OCI-LY7 (cell line): ENCODE results near the gene CPA1. TPM values are rescaled to one million over a fixed set of nuclear protein-coding genes. Genes with fewer than 3 reads are reported as not detected.

Experiments
- BruUV-seq: library from RNA; stranded (reverse); fragments of 400-500 nt; replicated peaks from 2 replicates; lab custom pipeline; 2021; lab: Mats Ljungman, UMichigan
- CTCF ChIA-PET: fragments of 300-600 bp; sonication (Branson Sonifier 250); formaldehyde crosslinking; loops from one replicate; lab custom pipeline; 2022; ENCODE audit warnings: antibody characterized with exemption; ENCODE audit not compliant: unreplicated experiment; lab: Charles Lee
- POLR2A ChIA-PET: fragments of 300-600 bp; sonication (Branson Sonifier 250); formaldehyde crosslinking; loops from one replicate; lab custom pipeline; 2022; ENCODE audit warnings: antibody characterized with exemption; lab: Charles Lee
- DNase-seq: peaks from one replicate; pipeline ENCODE4 v3.0.0-alpha.2; 2015; ENCODE audit warnings: low spot score
- H2AFZ ChIP-seq: fragments of 200-600 bp; sonication (generic), shearing (Covaris generic); 2 replicates; pipeline ENCODE4 v1.6.1; 2014; ENCODE audit warnings: mild to moderate bottlenecking, antibody characterized with exemption, low read length, moderate library complexity
- H3K27ac ChIP-seq: fragments of 200-600 bp; sonication (generic); 2 replicates; pipeline ENCODE4 v1.5.1; 2014; ENCODE audit warnings: mixed run types, low read depth, mild to moderate bottlenecking, moderate library complexity, low read length, inconsistent platforms; ENCODE audit not compliant: poor library complexity, severe bottlenecking
- H3K36me3 ChIP-seq: fragments of 200-600 bp; sonication (generic); 2 replicates; pipeline ENCODE4 v1.6.1; 2014; ENCODE audit warnings: mild to moderate bottlenecking, antibody characterized with exemption, low read length, moderate library complexity, mixed read lengths; ENCODE audit not compliant: insufficient read depth
- H3K4me1 ChIP-seq: fragments of 200-600 bp; sonication (generic); 2 replicates; pipeline ENCODE4 v1.5.1; 2014; ENCODE audit warnings: mild to moderate bottlenecking, low read length; ENCODE audit not compliant: insufficient read depth, poor library complexity, severe bottlenecking
- H3K4me2 ChIP-seq: fragments of 200-600 bp; sonication (generic); 2 replicates; pipeline ENCODE4 v1.6.1; 2014; ENCODE audit warnings: mild to moderate bottlenecking, low read length
- H3K4me3 ChIP-seq: fragments of 200-600 bp; sonication (generic); 2 replicates; pipeline ENCODE4 v1.5.1; 2014; ENCODE audit warnings: mild to moderate bottlenecking, low read depth, low read length; ENCODE audit not compliant: poor library complexity, severe bottlenecking
- H3K79me2 ChIP-seq: fragments of 200-600 bp; sonication (generic); 2 replicates; pipeline ENCODE4 v1.6.1; 2016; ENCODE audit warnings: low read depth, mild to moderate bottlenecking, low read length, moderate library complexity, mixed read lengths; ENCODE audit not compliant: insufficient read depth
- H3K9me2 ChIP-seq: fragments of 200-600 bp; sonication (generic); 2 replicates; pipeline ENCODE4 v1.6.1; 2016; ENCODE audit warnings: mild to moderate bottlenecking, low read length, mixed read lengths; ENCODE audit not compliant: insufficient read depth
- H3K9me3 ChIP-seq: fragments of 200-600 bp; sonication (generic); 2 replicates; pipeline ENCODE4 v1.6.1; 2014; ENCODE audit warnings: mild to moderate bottlenecking, mixed run types, low read length, mixed read lengths
- H4K20me1 ChIP-seq: fragments of 200-600 bp; sonication (generic); 2 replicates; pipeline ENCODE4 v1.6.1; 2014; ENCODE audit warnings: mild to moderate bottlenecking, antibody characterized with exemption, low read length, moderate library complexity, mixed read lengths; ENCODE audit not compliant: insufficient read depth
- EZH2phosphoT487 ChIP-seq: fragments of 200-600 bp; sonication (generic); IDR thresholded peaks from 2 replicates; pipeline ENCODE4 v1.6.1; 2018; ENCODE audit warnings: low read depth, borderline replicate concordance, mild to moderate bottlenecking, mixed run types, antibody characterized with exemption, low read length, moderate library complexity, mixed read lengths
- intact Hi-C: fragments of 100-400 bp; cut with micrococcal nuclease; formaldehyde crosslinking; loops from one replicate; pipeline ENCODE4 v1.10.0; 2022; ENCODE audit not compliant: unreplicated experiment
- total RNA-seq, 2 experiments: library from RNA; depleted of rRNA in 1 of 2; stranded (reverse); fragments of >200 nt in 1 of 2; shearing (Covaris generic) in 1 of 2; gene quantifications; 2 replicates each; pipeline ENCODE4 v1.2.3, GENCODE V29; 2014 to 2022
- TF ChIP-seq, protein P1 (sequence below): fragments of 200-600 bp; sonication (generic); conservative IDR thresholded peaks from 2 replicates; pipeline ENCODE4 v1.5.1; 2014; ENCODE audit warnings: mild to moderate bottlenecking, antibody characterized with exemption, low read length, moderate library complexity, mixed read lengths

Gene CPA1
- total RNA-seq, 2 experiments from 2014 or later, result not detected

- Histone ChIP-seq H3K4me1 (no peaks in the 10 kb centered on the region), H3K36me3 (no peaks in the 10 kb centered on the region), H3K27ac (no peak overlapping the region), H2AFZ (no peak overlapping the region), H3K79me2 (no peaks in the 10 kb centered on the region), H4K20me1 (no peaks in the 10 kb centered on the region), H3K4me2 (no peak overlapping the region), H3K4me3 (no peak overlapping the region), H3K9me2 (no peaks in the 10 kb centered on the region), H3K9me3 (no peaks in the 10 kb centered on the region)
- intact Hi-C loops, result no loop called here
- BruUV-seq, result no TSS peak
- DNase-seq, result no peak
- TF ChIP-seq, protein P1, sequence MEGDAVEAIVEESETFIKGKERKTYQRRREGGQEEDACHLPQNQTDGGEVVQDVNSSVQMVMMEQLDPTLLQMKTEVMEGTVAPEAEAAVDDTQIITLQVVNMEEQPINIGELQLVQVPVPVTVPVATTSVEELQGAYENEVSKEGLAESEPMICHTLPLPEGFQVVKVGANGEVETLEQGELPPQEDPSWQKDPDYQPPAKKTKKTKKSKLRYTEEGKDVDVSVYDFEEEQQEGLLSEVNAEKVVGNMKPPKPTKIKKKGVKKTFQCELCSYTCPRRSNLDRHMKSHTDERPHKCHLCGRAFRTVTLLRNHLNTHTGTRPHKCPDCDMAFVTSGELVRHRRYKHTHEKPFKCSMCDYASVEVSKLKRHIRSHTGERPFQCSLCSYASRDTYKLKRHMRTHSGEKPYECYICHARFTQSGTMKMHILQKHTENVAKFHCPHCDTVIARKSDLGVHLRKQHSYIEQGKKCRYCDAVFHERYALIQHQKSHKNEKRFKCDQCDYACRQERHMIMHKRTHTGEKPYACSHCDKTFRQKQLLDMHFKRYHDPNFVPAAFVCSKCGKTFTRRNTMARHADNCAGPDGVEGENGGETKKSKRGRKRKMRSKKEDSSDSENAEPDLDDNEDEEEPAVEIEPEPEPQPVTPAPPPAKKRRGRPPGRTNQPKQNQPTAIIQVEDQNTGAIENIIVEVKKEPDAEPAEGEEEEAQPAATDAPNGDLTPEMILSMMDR, result no peak
- no peak for TF ChIP-seq EZH2phosphoT487
- ChIA-PET POLR2A (interaction anchor here (0.8 kb wide), 1 partner anchor 12 kb away, joined by 3 read pairs; no protein-coding TSS in a partner anchor), CTCF (no interaction called here)
These were observed 38.4 kb upstream of the CPA1 start for GRCh38 chr7:130341882-130342281.

GRCh38 chr7:130342701-130343380 is 37.5 kb upstream of the CPA1 start:
- intact Hi-C loops, result no loop called here
- no peak overlapping the region for H3K4me3 ChIP-seq
- CTCF ChIA-PET, result no interaction called here

More at GRCh38 chr7:130342701-130343380, 37.5 kb upstream of the CPA1 start:
- Histone ChIP-seq H3K9me2 (no peaks in the 10 kb centered on the region), H3K27ac (no peak overlapping the region), H3K9me3 (no peaks in the 10 kb centered on the region), H3K4me1 (no peaks in the 10 kb centered on the region), H3K79me2 (no peaks in the 10 kb centered on the region), H4K20me1 (no peaks in the 10 kb centered on the region), H2AFZ (no peak overlapping the region), H3K4me2 (no peak overlapping the region), H3K36me3 (no peaks in the 10 kb centered on the region)
- BruUV-seq, result no TSS peak
- DNase-seq, result no peak
- TF ChIP-seq, protein P1, result no peak
- no peak for TF ChIP-seq EZH2phosphoT487
- POLR2A ChIA-PET, result interaction anchor here (0.6 to 1.2 kb wide), 3 partner anchors 12 to 266 kb away, joined by 5 to 6 read pairs (median 5); no protein-coding TSS in a partner anchor
